Measurements from ENCODE around the gene OGT. TPM values are rescaled to one million over a fixed set of nuclear protein-coding genes. Genes with fewer than 3 reads are reported as not detected.

The OGT gene
- total RNA-seq, 1 experiment from 2014 or later = 159 TPM

DNA sequence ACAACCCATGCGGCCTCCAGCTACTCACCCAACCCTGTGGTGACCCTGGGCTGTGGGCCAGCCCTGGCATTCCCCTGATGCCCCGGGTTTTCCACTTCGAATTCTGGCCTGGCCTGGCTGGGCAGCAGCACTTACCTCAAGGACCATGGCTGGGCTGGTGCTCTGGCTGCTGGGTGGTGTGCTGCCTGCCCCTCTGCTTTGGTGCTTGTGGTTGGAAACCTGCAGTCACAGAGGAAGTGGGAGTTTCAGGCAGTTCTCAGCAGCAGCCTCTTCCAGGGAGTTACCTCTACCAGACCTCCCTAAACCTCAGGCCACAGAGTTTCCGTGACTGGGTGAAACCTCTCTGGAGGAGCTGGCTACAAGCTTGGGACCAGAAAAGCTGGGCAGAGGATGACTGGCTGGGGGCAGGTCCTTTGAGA, 85.4 kb downstream of the OGT start, which contains the start of gene CXCR3:
TSS of gene CXCR3 (minus strand) at position 209 of the 419 bp plus-strand sequence. CDS start at position 147, 62 bp downstream.
- POLR2A ChIA-PET (ENCODE audit: unreplicated experiment) = no interaction called here
- DNase-seq = no peak
- Histone ChIP-seq H3K4me1 (replicated peaks; ENCODE audit: insufficient read depth) (no peaks in the 10 kb centered on the region), H3K27me3 (ENCODE audit: insufficient read depth, low read depth) (no peaks in the 10 kb centered on the region), H3K9me2 (ENCODE audit: insufficient read depth) (no peaks in the 10 kb centered on the region), H3F3A (ENCODE audit: insufficient read depth, low read depth) (no peaks in the 10 kb centered on the region), H3K9me3 (ENCODE audit: insufficient read depth, low read depth) (no peaks in the 10 kb centered on the region), H3K79me2 (ENCODE audit: low read depth) (no peaks in the 10 kb centered on the region), H3K4me3 (no peak within 1 kb of the TSS), H4K20me1 (ENCODE audit: insufficient read depth) (no peaks in the 10 kb centered on the region), H2AFZ (no peak within 1 kb of the TSS), H3K36me3 (ENCODE audit: low read depth) (no peaks in the 10 kb centered on the region), H3K4me2 (no peak within 1 kb of the TSS), H3K27ac (no peak within 1 kb of the TSS)
- no peak for TF ChIP-seq EZH2 (IDR thresholded peaks at IDR 0.05; ENCODE audit: low read depth)
- no TSS peak for BruUV-seq (replicated peaks)
- intact Hi-C loops (cut with micrococcal nuclease; ENCODE audit: unreplicated experiment) = no loop called here
- CTCF ChIA-PET = no interaction called here

DNA sequence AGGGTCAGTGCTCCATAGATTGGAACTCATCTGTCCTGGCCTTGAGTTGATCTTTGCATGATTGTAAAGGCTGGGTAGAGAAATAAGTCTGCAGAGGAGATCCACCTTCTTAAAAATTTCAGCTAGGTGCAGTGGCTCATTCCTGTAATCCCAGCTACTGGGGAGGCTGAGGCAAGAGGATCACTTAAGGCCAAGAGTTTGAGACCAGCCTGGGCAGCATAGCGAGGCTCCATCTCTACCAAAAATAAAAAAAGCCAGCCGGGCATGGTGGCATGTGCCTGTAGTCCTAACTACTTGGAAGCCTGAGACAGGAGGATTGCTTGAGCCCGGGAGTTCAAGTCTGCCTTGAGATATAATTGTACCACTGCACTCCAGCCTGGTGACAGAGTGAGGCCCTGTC, 85.9 kb downstream of the OGT start:
- H3K27ac ChIP-seq = no peak overlapping the region
- CTCF ChIA-PET = no interaction called here
- POLR2A ChIA-PET (ENCODE audit: unreplicated experiment) = no interaction called here
- no peaks in the 10 kb centered on the region for H3K9me2 ChIP-seq (ENCODE audit: insufficient read depth)
- intact Hi-C loops (cut with micrococcal nuclease; ENCODE audit: unreplicated experiment) = no loop called here
- no peaks in the 10 kb centered on the region for H3F3A ChIP-seq (ENCODE audit: insufficient read depth, low read depth)
- no peak overlapping the region for H2AFZ ChIP-seq
- no peaks in the 10 kb centered on the region for H3K27me3 ChIP-seq (ENCODE audit: insufficient read depth, low read depth)
- H3K9me3 ChIP-seq (ENCODE audit: insufficient read depth, low read depth) = no peaks in the 10 kb centered on the region
- H3K79me2 ChIP-seq (ENCODE audit: low read depth) = no peaks in the 10 kb centered on the region
- H3K36me3 ChIP-seq (ENCODE audit: low read depth) = no peaks in the 10 kb centered on the region
- H3K4me3 ChIP-seq = no peak overlapping the region
- BruUV-seq (replicated peaks) = no TSS peak
- H3K4me2 ChIP-seq = no peak overlapping the region
- H4K20me1 ChIP-seq (ENCODE audit: insufficient read depth) = no peaks in the 10 kb centered on the region
- no peaks in the 10 kb centered on the region for H3K4me1 ChIP-seq (replicated peaks; ENCODE audit: insufficient read depth)
- no peak for DNase-seq
- TF ChIP-seq, protein P1, sequence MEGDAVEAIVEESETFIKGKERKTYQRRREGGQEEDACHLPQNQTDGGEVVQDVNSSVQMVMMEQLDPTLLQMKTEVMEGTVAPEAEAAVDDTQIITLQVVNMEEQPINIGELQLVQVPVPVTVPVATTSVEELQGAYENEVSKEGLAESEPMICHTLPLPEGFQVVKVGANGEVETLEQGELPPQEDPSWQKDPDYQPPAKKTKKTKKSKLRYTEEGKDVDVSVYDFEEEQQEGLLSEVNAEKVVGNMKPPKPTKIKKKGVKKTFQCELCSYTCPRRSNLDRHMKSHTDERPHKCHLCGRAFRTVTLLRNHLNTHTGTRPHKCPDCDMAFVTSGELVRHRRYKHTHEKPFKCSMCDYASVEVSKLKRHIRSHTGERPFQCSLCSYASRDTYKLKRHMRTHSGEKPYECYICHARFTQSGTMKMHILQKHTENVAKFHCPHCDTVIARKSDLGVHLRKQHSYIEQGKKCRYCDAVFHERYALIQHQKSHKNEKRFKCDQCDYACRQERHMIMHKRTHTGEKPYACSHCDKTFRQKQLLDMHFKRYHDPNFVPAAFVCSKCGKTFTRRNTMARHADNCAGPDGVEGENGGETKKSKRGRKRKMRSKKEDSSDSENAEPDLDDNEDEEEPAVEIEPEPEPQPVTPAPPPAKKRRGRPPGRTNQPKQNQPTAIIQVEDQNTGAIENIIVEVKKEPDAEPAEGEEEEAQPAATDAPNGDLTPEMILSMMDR (conservative IDR thresholded peaks at IDR 0.05) = no peak
- TF ChIP-seq EZH2 (IDR thresholded peaks at IDR 0.05; ENCODE audit: low read depth) = no peak

DNA sequence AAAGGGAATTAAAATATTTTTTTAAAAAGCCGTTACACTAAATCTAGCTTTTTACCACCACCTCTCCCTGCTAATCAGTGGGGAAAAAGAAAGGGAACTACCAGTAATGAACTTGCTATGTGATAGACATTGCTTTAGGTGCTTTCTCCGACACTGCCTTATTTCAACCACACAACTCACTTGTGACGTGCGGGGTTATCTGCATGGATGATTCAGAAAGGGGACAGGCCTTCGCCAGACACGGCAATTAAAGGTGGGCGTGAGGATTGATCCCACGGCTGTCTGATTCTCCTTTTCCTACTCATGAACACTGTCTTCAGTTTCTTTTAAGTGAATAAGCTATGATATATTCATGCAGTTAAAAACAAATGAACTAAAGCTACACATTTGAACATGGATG, 86.3 kb downstream of the OGT start:
- H3K27ac ChIP-seq = no peak overlapping the region
- CTCF ChIA-PET = no interaction called here
- POLR2A ChIA-PET (ENCODE audit: unreplicated experiment) = no interaction called here

More for the DNA sequence above, 86.3 kb downstream of the OGT start:
- H3K4me2 ChIP-seq = no peak overlapping the region
- H3K36me3 ChIP-seq (ENCODE audit: low read depth) = no peaks in the 10 kb centered on the region
- no peaks in the 10 kb centered on the region for H3K9me3 ChIP-seq (ENCODE audit: insufficient read depth, low read depth)
- intact Hi-C loops (cut with micrococcal nuclease; ENCODE audit: unreplicated experiment) = no loop called here
- no peak for TF ChIP-seq EZH2 (IDR thresholded peaks at IDR 0.05; ENCODE audit: low read depth)
- TF ChIP-seq, protein P1 (conservative IDR thresholded peaks at IDR 0.05) = no peak
- DNase-seq = no peak
- no peaks in the 10 kb centered on the region for H3K4me1 ChIP-seq (replicated peaks; ENCODE audit: insufficient read depth)
- no peak overlapping the region for H2AFZ ChIP-seq
- no peaks in the 10 kb centered on the region for H3K27me3 ChIP-seq (ENCODE audit: insufficient read depth, low read depth)
- BruUV-seq (replicated peaks) = no TSS peak
- H3K79me2 ChIP-seq (ENCODE audit: low read depth) = no peaks in the 10 kb centered on the region
- no peaks in the 10 kb centered on the region for H3F3A ChIP-seq (ENCODE audit: insufficient read depth, low read depth)
- H4K20me1 ChIP-seq (ENCODE audit: insufficient read depth) = no peaks in the 10 kb centered on the region
- H3K9me2 ChIP-seq (ENCODE audit: insufficient read depth) = no peaks in the 10 kb centered on the region
- H3K4me3 ChIP-seq = no peak overlapping the region
